G401.6 (cell line): Measurements from ENCODE around the gene OIP5.
"Not testable (repeated sequence)": the region's sequence is repeated elsewhere in the genome, so short reads cannot be mapped to it uniquely, and the experiment has no call there.

Source experiments
- FAIRE-seq: peaks from 2 replicates; lab custom pipeline; 2012; peaks lifted over from hg19 to GRCh38; lab: Jason Lieb, UNC

Gene OIP5

DNA sequence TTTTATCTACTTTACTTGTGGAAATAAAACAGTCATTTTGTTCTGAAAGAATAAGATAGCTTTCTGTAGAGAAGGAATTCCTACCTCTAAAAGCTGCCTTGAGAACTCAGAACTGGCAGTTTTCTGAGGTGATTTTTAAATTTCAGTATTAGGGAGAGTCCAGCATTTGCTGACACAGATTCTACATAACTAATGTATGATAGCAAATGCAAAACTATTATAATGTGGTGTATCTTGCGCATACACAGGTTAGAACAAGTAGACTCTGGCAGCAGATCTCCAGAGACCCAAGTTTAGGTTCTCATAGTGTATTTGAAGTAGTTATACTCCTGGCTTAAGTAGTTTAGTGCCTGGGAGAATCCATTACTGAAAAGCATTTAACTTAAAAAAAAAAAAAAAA lies 30.8 kb downstream of the OIP5 start:
- FAIRE-seq: no peak

DNA sequence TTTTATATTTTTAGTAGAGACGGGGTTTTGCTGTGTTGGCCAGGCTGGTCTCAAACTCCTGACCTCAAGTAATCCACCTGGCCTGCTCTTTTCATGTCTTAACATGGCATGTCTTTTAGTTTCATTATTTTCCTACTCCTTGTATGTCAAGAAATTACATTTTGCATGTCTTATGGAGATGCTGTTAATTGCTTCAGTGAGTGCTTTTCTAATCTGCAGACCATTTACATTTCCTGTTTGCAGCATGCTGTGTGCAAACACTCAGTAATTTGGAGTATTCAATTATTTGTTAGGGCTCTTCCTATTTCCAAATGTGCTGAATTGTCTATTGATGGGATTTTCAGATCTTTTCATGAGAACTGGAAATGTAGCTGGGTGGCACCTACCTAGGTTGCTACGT lies 31.3 kb downstream of the OIP5 start:
- FAIRE-seq: not testable (repeated sequence)

DNA sequence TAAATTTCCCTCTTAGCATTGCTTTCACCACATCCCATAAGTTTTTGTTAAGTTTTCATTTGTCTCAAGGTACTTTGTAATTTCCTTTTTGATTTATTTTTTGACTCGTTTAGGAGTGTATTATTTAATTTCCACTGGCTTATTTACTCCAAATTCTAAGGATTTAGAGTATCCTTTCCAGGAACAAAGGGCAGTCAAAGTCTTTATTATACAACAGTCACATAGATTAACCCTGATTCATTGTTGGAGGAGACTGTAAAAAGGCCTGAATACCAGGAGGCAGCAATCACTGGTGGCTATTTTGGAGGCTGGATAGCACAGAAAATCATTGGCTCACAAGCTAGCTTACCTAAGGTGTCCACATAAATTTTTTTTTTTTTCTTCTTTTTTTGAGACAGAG lies 39.9 kb downstream of the OIP5 start:
- no peak for FAIRE-seq

- FAIRE-seq: no peak
Observed at GRCh38 chr15:41291065-41291631, 41.2 kb downstream of the OIP5 start.

DNA sequence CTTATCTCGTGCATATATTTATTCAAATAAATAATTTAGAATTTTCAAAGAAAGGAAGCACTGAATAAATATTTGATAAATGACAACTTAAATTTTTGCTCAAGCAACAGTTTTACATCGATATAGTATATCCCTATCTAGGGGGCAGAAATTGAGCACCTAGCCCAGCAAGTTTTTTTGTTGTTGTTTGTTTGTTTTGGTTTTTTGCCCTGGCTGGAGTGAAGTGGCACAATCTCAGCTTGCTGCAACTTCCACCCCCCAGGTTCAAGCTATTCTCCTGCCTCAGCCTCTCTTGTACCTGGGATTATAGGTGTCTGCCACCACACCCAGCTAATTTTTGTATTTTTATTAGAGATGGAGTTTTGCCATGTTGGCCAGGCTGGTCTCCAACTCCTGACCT lies 42.4 kb downstream of the OIP5 start:
- no peak for FAIRE-seq

- no peak for FAIRE-seq
Observed at GRCh38 chr15:41288464-41288863, 43.9 kb downstream of the OIP5 start.

DNA sequence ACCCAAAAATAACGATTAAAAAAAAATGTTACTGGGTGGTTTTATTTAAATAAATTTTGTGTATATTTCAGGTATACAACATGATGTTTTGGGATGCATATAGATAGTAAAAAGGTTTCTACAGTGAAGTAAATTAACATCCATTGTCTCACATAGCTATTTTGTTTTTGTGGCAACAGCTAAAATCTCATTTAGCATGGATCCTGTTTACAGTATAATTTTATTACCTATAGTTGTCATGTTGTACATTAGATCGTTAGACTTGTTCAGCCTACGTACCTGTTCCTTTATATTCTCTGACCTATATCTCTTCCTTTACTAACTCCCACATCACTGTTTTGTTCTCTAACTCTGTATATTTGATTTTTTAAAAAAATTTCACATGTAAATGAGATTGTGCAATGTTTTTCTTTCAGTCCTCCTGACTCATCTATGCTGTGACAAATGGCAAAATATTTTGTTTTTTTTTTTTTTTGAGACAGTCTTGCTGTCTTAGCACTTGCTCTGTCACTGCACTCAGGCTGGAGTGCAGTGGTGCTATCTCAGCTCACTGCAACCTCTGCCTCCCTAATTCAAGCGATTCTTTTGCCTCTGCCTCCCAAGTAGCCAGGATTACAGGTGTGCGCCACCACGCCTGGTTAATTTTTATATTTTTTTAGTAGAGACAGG lies 45.6 kb downstream of the OIP5 start:
- no peak for FAIRE-seq

- no peak for FAIRE-seq
Observed at GRCh38 chr15:41285285-41285684, 47.1 kb downstream of the OIP5 start.

DNA sequence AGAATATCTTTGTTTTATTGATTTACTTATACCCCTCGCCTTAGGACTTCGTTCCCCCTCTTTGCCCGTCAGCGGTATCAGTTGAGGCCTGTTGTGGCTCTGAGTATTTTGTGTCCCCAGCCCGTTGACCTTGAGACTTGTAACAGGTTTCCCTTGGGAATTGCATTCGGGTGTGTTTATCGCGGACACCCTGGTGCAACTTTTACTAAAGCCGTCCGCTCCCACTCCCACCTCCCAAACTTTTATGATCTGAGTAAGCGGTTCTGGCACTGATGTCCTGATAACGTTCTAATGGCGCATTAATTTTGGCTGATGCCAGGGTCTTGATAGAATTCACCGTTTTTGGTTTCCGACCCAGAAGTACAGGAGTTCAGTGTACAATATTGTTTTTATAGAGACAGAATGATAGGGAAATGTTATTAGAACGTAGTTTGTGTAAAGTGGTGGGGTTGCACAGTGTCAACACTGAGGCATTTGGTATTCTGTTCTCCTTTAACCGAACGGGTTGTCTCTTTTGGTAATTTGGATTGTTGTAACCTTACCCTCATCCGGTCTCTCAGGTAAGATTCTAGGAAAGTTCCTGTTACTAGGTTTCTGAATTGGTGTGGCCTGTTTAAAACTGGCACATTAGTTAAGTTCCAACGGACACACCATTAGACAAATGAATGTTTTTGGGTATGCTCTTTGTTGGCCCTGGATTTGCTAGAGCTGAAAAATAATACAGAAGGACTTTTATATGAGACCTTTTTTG lies 47.8 kb downstream of the OIP5 start:
- FAIRE-seq: no peak

DNA sequence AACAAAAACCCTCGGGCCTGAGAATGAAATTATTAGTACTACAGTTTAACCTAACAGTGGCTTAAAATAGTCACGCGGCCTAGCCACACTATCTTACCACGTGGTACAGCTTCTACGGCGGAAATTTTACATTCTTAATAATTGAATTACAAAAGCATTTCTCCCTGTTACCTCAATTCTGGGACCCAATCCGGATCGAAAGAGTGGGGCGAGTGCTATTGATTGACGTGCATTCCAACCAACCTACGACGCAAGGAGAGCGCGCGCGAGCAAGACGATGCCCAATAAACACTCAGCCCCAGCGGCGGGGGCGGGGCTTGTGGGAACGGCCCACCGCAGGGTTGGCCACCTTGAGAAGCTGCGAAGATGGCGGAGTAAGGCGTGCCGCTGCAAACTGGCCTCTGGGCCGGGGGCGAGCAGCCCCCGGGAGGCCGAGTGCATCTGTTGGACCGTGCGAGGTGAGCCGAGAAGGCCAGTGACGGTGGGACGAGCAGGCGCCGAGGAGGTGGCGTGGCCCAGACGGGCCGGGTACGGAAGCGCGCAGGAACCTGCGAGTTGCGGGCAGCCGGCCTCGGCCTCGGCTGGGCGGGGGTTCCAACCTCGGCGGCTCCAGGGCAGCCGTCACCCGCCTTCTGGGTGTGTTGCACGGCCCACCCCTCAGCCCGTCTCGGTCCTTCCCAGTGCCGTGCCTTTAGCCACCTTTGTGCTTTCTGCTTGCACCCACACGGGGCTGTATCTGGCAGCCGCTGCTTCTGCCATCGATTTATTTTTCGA lies 48.6 kb downstream of the OIP5 start:
- peak; percentile 98 for FAIRE-seq

DNA sequence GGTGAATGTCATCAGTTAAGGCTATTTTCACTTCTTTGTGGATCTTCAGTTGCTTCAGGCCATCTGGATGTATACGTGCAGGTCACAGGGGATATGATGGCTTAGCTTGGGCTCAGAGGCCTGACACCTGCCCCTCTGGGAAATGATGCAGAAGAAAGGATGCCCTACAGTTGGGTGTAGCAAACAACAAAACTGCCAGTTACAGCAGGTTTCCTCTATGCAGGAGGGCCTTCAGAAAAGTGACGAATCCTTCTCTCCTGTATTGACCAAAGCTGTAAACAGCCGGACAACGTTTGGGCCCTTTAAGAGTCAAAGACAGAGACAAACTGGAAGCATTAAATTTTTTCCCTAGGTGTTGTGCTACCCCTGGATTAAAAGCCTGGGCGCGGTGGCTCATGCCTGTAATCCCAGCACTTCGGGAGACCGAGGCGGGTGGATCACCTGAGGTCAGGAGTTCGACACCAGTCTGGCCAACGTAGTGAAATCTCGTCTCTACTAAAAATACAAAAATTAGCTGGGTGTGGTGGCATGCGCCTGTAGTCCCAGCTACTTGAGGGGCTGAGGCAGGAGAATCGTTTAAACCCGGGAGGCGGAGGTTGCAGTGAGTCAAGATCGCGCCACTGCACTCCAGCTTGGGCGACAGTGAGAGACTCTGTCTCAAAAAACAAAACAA lies 49.3 kb downstream of the OIP5 start:
- not testable (repeated sequence) for FAIRE-seq

DNA sequence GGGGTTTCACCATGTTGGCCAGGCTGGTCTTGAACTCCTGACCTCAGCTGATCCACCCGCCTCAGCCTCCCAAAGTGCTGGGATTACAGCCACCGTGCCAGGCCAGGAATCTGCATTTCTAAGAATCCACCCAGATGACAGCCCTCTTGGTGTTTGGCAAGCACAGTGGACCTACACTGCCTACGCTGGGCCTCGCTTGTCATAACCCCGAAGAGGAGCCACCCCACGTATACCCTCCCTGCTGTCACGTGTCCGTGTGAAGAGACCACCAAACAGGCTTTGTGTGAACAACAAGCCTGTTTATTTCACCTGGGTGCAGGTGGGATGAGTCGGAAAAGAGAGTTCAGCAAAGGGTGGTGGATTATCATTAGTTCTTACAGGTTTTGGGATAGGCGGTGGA lies 50.0 kb downstream of the OIP5 start:
- FAIRE-seq: not testable (repeated sequence)

- FAIRE-seq: no peak
Observed at GRCh38 chr15:41281236-41281635, 51.2 kb downstream of the OIP5 start.

GRCh38 chr15:41279535-41280283 lies 52.7 kb downstream of the OIP5 start:
- FAIRE-seq: no peak

DNA sequence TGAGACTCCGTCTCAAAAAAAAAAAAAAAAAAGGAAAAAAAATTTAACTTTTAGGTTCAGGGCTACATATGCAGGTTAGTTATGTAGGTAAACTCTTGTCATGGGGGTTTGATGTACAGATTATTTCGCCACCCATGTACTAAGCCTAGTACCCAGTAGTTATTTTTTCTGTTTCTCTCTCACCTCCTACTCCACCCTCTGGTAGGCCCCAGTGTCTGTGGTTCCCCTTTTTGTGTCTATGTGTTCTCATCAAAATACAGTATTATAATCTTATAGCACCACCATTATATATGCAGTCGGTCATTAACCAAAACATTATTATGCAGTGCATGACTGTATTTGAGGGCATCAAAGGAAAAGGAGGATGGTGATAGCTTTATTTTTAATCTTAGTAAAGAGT lies 54.1 kb downstream of the OIP5 start:
- no peak for FAIRE-seq

GRCh38 chr15:41276831-41277230 lies 55.6 kb downstream of the OIP5 start:
- FAIRE-seq: no peak

GRCh38 chr15:41269887-41270286 lies 62.5 kb downstream of the OIP5 start:
- FAIRE-seq: no peak

GRCh38 chr15:41263891-41264351 lies 68.5 kb downstream of the OIP5 start:
- no peak for FAIRE-seq

GRCh38 chr15:41262571-41262970 lies 69.8 kb downstream of the OIP5 start:
- no peak for FAIRE-seq

GRCh38 chr15:41260924-41261323 lies 71.5 kb downstream of the OIP5 start:
- not testable (repeated sequence) for FAIRE-seq

GRCh38 chr15:41259546-41260189 lies 72.7 kb downstream of the OIP5 start:
- FAIRE-seq: no peak
